NCI-H526 treated with DMSO at 0.1 percent for 48 hours (cell line): ENCODE measurements around the gene CHMP1B.
"Not testable (repeated sequence)": the region's sequence is repeated elsewhere in the genome, so short reads cannot be mapped to it uniquely, and the experiment has no call there.

Experiments
- DNase-seq: peaks from one replicate; lab custom pipeline; 2025; lab: John Stamatoyannopoulos, UW

The CHMP1B gene

GRCh38 chr18:11871501-11871900 lies 20.3 kb downstream of the CHMP1B start:
- DNase-seq = no peak

GRCh38 chr18:11872479-11873136 lies 21.4 kb downstream of the CHMP1B start:
- peak; percentile 4 for DNase-seq

- no peak for DNase-seq
Observed at GRCh38 chr18:11873670-11874340, 22.6 kb downstream of the CHMP1B start.

- no peak for DNase-seq
Observed at GRCh38 chr18:11874676-11875075, 23.5 kb downstream of the CHMP1B start.

GRCh38 chr18:11877497-11878135 lies 26.4 kb downstream of the CHMP1B start:
- no peak for DNase-seq

GRCh38 chr18:11880586-11881304 lies 29.5 kb downstream of the CHMP1B start:
- DNase-seq = no peak

GRCh38 chr18:11882636-11883035 lies 31.4 kb downstream of the CHMP1B start:
- no peak for DNase-seq

GRCh38 chr18:11883153-11883552 lies 31.9 kb downstream of the CHMP1B start:
- DNase-seq = no peak

- no peak for DNase-seq
Observed at GRCh38 chr18:11884396-11885030, 33.3 kb downstream of the CHMP1B start.

- no peak for DNase-seq
Observed at GRCh38 chr18:11885278-11885947, 34.2 kb downstream of the CHMP1B start.

GRCh38 chr18:11886577-11887110 lies 35.4 kb downstream of the CHMP1B start:
- no peak for DNase-seq

- no peak for DNase-seq
Observed at GRCh38 chr18:11887328-11888128, 36.3 kb downstream of the CHMP1B start.

GRCh38 chr18:11888726-11889125 lies 37.5 kb downstream of the CHMP1B start:
- no peak for DNase-seq

GRCh38 chr18:11889284-11889683 lies 38.1 kb downstream of the CHMP1B start:
- no peak for DNase-seq

- DNase-seq = no peak
Observed at GRCh38 chr18:11891737-11892136, 40.5 kb downstream of the CHMP1B start.

GRCh38 chr18:11892438-11892837 lies 41.2 kb downstream of the CHMP1B start:
- not testable (repeated sequence) for DNase-seq

GRCh38 chr18:11897781-11898180 lies 46.6 kb downstream of the CHMP1B start:
- DNase-seq = no peak

GRCh38 chr18:11899063-11899462 lies 47.9 kb downstream of the CHMP1B start:
- no peak for DNase-seq

- no peak for DNase-seq
Observed at GRCh38 chr18:11901826-11902438, 50.7 kb downstream of the CHMP1B start.
